ENCODE data around the gene TRIM58.

The TRIM58 gene

GRCh38 chr1:247908766-247909165 lies 51.8 kb downstream of the TRIM58 start:
- no peaks in the 10 kb centered on the region for H3K36me3 Mint-ChIP-seq (ENCODE audit: low read depth)
- DNase-seq (ENCODE audit: low spot score), result no peak
- peaks cover 8% of the 10 kb centered on the region for H3K4me1 Mint-ChIP-seq (ENCODE audit: low read depth)
- H3K27me3 Mint-ChIP-seq (ENCODE audit: low read depth), result peaks cover 2% of the 10 kb centered on the region
- H3K27ac Mint-ChIP-seq, result no peak overlapping the region
- peaks cover 5% of the 10 kb centered on the region for H3K9me3 Mint-ChIP-seq
- no peak overlapping the region for H3K4me3 Mint-ChIP-seq

GRCh38 chr1:247913786-247914185 lies 56.8 kb downstream of the TRIM58 start:
- no peak overlapping the region for H3K27ac Mint-ChIP-seq
- DNase-seq (ENCODE audit: low spot score), result no peak
- H3K27me3 Mint-ChIP-seq (ENCODE audit: low read depth), result no peaks in the 10 kb centered on the region
- H3K9me3 Mint-ChIP-seq, result peaks cover 5% of the 10 kb centered on the region
- H3K4me1 Mint-ChIP-seq (ENCODE audit: low read depth), result no peaks in the 10 kb centered on the region
- H3K4me3 Mint-ChIP-seq, result no peak overlapping the region
- no peaks in the 10 kb centered on the region for H3K36me3 Mint-ChIP-seq (ENCODE audit: low read depth)

- peaks cover 3% of the 10 kb centered on the region for H3K9me3 Mint-ChIP-seq
- H3K4me3 Mint-ChIP-seq, result no peak overlapping the region
- no peak for DNase-seq (ENCODE audit: low spot score)
- no peaks in the 10 kb centered on the region for H3K27me3 Mint-ChIP-seq (ENCODE audit: low read depth)
- no peak overlapping the region for H3K27ac Mint-ChIP-seq
- H3K4me1 Mint-ChIP-seq (ENCODE audit: low read depth), result no peaks in the 10 kb centered on the region
- no peaks in the 10 kb centered on the region for H3K36me3 Mint-ChIP-seq (ENCODE audit: low read depth)
These were observed 58.1 kb downstream of the TRIM58 start for GRCh38 chr1:247914941-247915662.

GRCh38 chr1:247919952-247920351 lies 63.0 kb downstream of the TRIM58 start, which contains the start of gene OR2T8:
Gene OR2T8, plus strand, starts transcription at chr1:247920252. Its CDS starts 766 bp downstream, at chr1:247921018.
- no peak within 1 kb of the TSS for H3K4me3 Mint-ChIP-seq
- no peaks in the 10 kb centered on the region for H3K4me1 Mint-ChIP-seq (ENCODE audit: low read depth)
- no peaks in the 10 kb centered on the region for H3K9me3 Mint-ChIP-seq
- H3K27me3 Mint-ChIP-seq (ENCODE audit: low read depth), result no peaks in the 10 kb centered on the region
- no peak for DNase-seq (ENCODE audit: low spot score)
- H3K36me3 Mint-ChIP-seq (ENCODE audit: low read depth), result no peaks in the 10 kb centered on the region
- no peak within 1 kb of the TSS for H3K27ac Mint-ChIP-seq

- Mint-ChIP-seq H3K36me3 (ENCODE audit: low read depth) (no peaks in the 10 kb centered on the region), H3K9me3 (no peaks in the 10 kb centered on the region), H3K27me3 (ENCODE audit: low read depth) (no peaks in the 10 kb centered on the region), H3K4me3 (no peak overlapping the region), H3K4me1 (ENCODE audit: low read depth) (no peaks in the 10 kb centered on the region), H3K27ac (no peak overlapping the region)
- DNase-seq (ENCODE audit: low spot score), result no peak
These were observed 67.0 kb downstream of the TRIM58 start for GRCh38 chr1:247923941-247924340.

GRCh38 chr1:247924868-247925267 lies 67.9 kb downstream of the TRIM58 start, which contains the start of gene OR2AJ1:
Gene OR2AJ1, plus strand, starts transcription at chr1:247924889. Its CDS starts 8,880 bp downstream, at chr1:247933769.
- Mint-ChIP-seq H3K4me1 (ENCODE audit: low read depth) (no peaks in the 10 kb centered on the region), H3K4me3 (no peak within 1 kb of the TSS), H3K36me3 (ENCODE audit: low read depth) (no peaks in the 10 kb centered on the region), H3K27me3 (ENCODE audit: low read depth) (no peaks in the 10 kb centered on the region), H3K27ac (no peak within 1 kb of the TSS), H3K9me3 (no peaks in the 10 kb centered on the region)
- DNase-seq (ENCODE audit: low spot score), result no peak

Measured in T-helper 2 cell treated with Interferon-gamma antibody and Interleukin-4, amounts not matched to agents 5 μg/mL and 100 μg/mL, for 36 hours (primary cell).